Transverse colon (tissue), 4 donors: ENCODE results near the gene GLRX. TPM values are rescaled to one million over a fixed set of nuclear protein-coding genes. Genes with fewer than 3 reads are reported as not detected.
A peak's percentile ranks its signal among the peaks of the same experiment; 100 is the strongest.

Source experiments
- DNase-seq: peaks from one replicate; pipeline ENCODE4 v3.0.0-alpha.2; 2019
- H3K27ac ChIP-seq, 4 donors: fragments of 200-600 bp; sonication (generic); 2 replicates each; pipeline ENCODE4 v1.5.1; 2016 to 2018; ENCODE audit warnings: inconsistent platforms in 4 of 4
- H3K27me3 ChIP-seq: fragments of 200-600 bp; sonication (generic); 2 replicates; pipeline ENCODE4 v1.5.1; 2017; ENCODE audit warnings: inconsistent platforms
- H3K36me3 ChIP-seq, 4 donors: fragments of 200-600 bp; sonication (generic); 2 replicates each; pipeline ENCODE4 v1.5.1; 2017 to 2019; ENCODE audit warnings: inconsistent platforms in 4 of 4
- H3K4me1 ChIP-seq, 4 donors: fragments of 200-600 bp; sonication (generic); 2 replicates each; pipeline ENCODE4 v1.5.1; 2017 to 2020; ENCODE audit warnings: inconsistent platforms in 4 of 4
- H3K4me3 ChIP-seq, 4 donors: fragments of 200-600 bp; sonication (generic); 1 replicate in 1 of 4; 2 replicates in 3 of 4; pipeline versions ENCODE4 v1.5.1 to v1.6.1; 2017 to 2019; ENCODE audit warnings: inconsistent platforms in 4 of 4
- H3K9me3 ChIP-seq, 2 donors: fragments of 200-600 bp; sonication (generic); 2 replicates each; pipeline ENCODE4 v1.5.1; 2017 to 2019; ENCODE audit warnings: inconsistent platforms in 2 of 2
- EP300 ChIP-seq: sonication (generic); formaldehyde crosslinking; IDR thresholded peaks from one replicate; pipeline ENCODE4 v1.6.1; 2017; ENCODE audit warnings: antibody characterized with exemption, low read depth
- POLR2A ChIP-seq: fragments of 450-650 bp; IDR thresholded peaks from one replicate; pipeline ENCODE4 v1.6.1; 2016; ENCODE audit warnings: antibody characterized with exemption, mild to moderate bottlenecking, moderate library complexity
- POLR2AphosphoS5 ChIP-seq, 3 donors: sonication (generic); formaldehyde crosslinking; IDR thresholded peaks; one replicate each; pipeline ENCODE4 v1.6.1; 2016; ENCODE audit warnings: antibody characterized with exemption in 3 of 3
- WGBS, 2 donors: methylation state at CpG; one replicate each; pipeline ENCODE4 v1.1.5; 2018; ENCODE audit warnings: low coverage in 1 of 2; 5-methylcytosine and 5-hydroxymethylcytosine counted together
- in situ Hi-C, 4 donors: fragments of 200-750 bp; cut with MboI; loops; one replicate each; pipeline versions ENCODE4 v1.15.0 to v1.15.1; 2017; ENCODE audit warnings: low sequenced_read_pairs in 3 of 4, low pct_ligation_motif_present in 1 of 4, low pct_unique_long_range_greater_than_20kb in 1 of 4
- intact Hi-C: fragments of 100-400 bp; cut with DNase I; formaldehyde crosslinking; loops from one replicate; pipeline ENCODE4 v1.15.1; 2023; ENCODE audit warnings: low total_unique reads
- total RNA-seq, 4 donors: library from RNA; depleted of rRNA; stranded (reverse); fragments of >200 nt; gene quantifications; one replicate each; pipeline ENCODE4 v1.1.0, GENCODE V29; 2016
- TF ChIP-seq, protein P1 (sequence below), 5 experiments: fragments of 200-600 bp in 3 of 5; fragments of 450-650 bp in 2 of 5; sonication (generic) in 3 of 5; IDR thresholded peaks; 1 replicate in 2 of 5; 2 replicates in 3 of 5; pipeline ENCODE4 v1.5.1; 2016 to 2017; ENCODE audit warnings: antibody characterized with exemption in 5 of 5, inconsistent platforms in 3 of 5, mild to moderate bottlenecking in 2 of 5, moderate library complexity in 1 of 5

GLRX gene
- total RNA-seq, 4 donors from 2014 or later: 50.5 to 112 (median 64.4) TPM

DNA sequence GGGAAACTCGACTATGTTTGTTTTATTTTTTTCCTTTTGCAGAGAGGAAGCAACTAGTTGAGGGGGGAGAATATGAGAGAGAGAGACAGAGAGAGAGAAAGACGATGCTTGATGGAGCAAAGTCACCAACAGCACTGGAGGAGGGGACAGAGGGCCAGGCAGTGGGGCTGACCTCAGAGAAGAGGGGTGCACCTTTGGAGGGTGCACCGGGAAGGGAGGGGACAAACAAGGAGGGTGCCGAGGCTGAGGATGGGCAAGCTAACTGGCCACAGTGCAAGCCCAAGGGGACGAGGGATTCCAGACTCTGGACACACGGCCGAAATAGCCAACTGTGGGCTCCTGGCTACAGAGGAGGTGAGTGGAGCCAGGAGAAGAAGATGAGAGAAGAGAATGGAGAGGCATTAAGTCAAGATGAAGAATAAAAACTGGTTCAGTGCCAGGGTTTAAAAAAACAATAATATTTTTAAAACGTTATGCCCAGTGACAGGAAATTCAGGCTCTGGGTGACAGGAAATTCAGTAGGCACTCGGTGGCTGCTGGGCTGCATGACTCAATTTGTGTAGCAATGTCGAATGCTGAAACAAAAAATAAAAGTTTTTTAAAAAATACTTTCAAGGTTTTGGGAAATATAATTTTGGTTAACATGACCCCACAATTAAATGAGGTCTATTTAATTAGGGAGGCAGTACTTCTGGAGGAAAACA is 13.3 kb upstream of the GLRX start:
- no peak for TF ChIP-seq POLR2AphosphoS5 (IDR thresholded peaks at IDR 0.05)
- no peak for TF ChIP-seq POLR2A
- TF ChIP-seq, protein P1, sequence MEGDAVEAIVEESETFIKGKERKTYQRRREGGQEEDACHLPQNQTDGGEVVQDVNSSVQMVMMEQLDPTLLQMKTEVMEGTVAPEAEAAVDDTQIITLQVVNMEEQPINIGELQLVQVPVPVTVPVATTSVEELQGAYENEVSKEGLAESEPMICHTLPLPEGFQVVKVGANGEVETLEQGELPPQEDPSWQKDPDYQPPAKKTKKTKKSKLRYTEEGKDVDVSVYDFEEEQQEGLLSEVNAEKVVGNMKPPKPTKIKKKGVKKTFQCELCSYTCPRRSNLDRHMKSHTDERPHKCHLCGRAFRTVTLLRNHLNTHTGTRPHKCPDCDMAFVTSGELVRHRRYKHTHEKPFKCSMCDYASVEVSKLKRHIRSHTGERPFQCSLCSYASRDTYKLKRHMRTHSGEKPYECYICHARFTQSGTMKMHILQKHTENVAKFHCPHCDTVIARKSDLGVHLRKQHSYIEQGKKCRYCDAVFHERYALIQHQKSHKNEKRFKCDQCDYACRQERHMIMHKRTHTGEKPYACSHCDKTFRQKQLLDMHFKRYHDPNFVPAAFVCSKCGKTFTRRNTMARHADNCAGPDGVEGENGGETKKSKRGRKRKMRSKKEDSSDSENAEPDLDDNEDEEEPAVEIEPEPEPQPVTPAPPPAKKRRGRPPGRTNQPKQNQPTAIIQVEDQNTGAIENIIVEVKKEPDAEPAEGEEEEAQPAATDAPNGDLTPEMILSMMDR (IDR thresholded peaks at IDR 0.05): no peak
- TF ChIP-seq EP300: no peak
- DNase-seq: no peak

DNA sequence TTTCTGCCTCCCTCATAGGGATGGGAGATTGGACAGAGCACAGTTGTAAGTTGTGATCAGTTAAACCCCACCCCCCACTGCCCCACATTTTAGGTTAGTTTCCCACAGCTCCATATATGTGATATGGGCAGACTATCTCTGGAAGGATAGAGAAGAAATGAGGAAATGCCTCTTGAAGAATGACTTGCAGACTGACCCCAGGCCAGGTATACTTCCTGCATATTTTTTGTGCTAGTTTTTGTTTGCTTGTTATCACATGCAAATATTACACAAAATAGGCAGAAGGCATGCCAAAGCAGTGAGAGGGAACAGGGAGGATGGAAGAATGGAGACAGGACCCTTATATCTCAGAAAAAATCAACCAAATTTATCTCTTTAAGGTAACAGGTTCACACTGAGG is 10.1 kb upstream of the GLRX start:
- in situ Hi-C loops: no loop called here
- H3K4me1 ChIP-seq: peaks cover 4 to 27% (median 12%) of the 10 kb centered on the region in 4 donors
- H3K9me3 ChIP-seq: no peaks in the 10 kb centered on the region
- intact Hi-C loops: no loop called here
- no peak for TF ChIP-seq POLR2A
- TF ChIP-seq, protein P1 (IDR thresholded peaks at IDR 0.05): no peak
- no peak for TF ChIP-seq POLR2AphosphoS5 (IDR thresholded peaks at IDR 0.05)
- no peak for TF ChIP-seq EP300
- H3K27ac ChIP-seq: no peak overlapping the region
- H3K27me3 ChIP-seq: no peaks in the 10 kb centered on the region
- H3K36me3 ChIP-seq: no peaks in the 10 kb centered on the region
- H3K4me3 ChIP-seq: no peak overlapping the region
- DNase-seq: no peak

More for the DNA sequence above, 13.3 kb upstream of the GLRX start:
- Histone ChIP-seq H3K27ac (peak overlapping the region; percentile 87 to 95 (median 90)), H3K36me3 (no peaks in the 10 kb centered on the region), H3K4me3 (peak overlapping the region in 1 of 4 donors; percentile 51), H3K9me3 (no peaks in the 10 kb centered on the region), H3K4me1 (peaks cover 5 to 28% (median 13%) of the 10 kb centered on the region in 4 donors), H3K27me3 (no peaks in the 10 kb centered on the region)
- in situ Hi-C loops (no loop called here), intact Hi-C loops (no loop called here)
- WGBS, 2 donors: 44% methylated on average over 4 to 10 of the region's 10 CpGs

DNA sequence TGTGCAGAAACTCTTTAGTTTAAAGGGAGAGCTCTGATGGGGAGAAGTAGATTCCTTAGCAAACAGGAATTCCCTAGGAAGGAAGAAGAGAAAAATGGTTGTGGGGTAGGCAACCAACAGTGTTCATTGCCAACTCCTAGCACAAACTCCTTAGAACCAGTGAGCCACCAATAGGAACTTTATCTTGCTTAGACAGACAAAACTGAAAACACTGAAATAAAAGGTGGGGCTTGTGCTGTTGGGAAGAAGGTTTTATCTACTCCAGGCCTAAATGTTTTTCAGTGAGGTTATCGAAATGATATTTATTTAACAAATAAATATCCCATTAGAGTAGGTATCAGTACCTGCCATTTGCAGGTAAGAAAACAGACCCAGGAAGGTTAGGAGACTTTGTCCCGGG is 7.7 kb upstream of the GLRX start:
- Histone ChIP-seq H3K27ac (no peak overlapping the region), H3K27me3 (no peaks in the 10 kb centered on the region), H3K36me3 (no peaks in the 10 kb centered on the region), H3K9me3 (no peaks in the 10 kb centered on the region), H3K4me1 (peaks cover 0 to 36% (median 15%) of the 10 kb centered on the region in 4 donors), H3K4me3 (no peak overlapping the region)
- TF ChIP-seq POLR2AphosphoS5 (IDR thresholded peaks at IDR 0.05) (no peak), POLR2A (no peak), EP300 (no peak)
- TF ChIP-seq, protein P1 (IDR thresholded peaks at IDR 0.05): no peak
- in situ Hi-C loops (no loop called here), intact Hi-C loops (no loop called here)
- DNase-seq: no peak
- WGBS, 2 donors: 93 to 100% methylated on average over 2 of the region's 2 CpGs

DNA sequence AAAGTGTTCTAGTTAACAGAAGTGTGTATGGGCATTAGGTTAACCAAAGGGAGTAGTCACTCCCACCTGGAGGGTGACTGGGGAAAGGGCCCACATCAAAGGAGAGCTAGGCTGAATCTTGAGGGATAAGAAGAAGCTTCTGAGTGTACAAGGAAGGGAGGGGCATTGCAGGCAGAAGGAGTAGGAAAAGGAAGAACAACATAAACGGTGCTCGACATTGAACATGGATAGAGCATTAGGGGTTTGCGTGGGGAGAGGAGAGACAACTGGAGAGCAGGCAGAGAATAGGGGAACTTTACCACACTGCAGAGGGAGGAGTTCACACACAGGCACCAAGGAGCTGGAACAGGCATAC is 5.3 kb upstream of the GLRX start:
- intact Hi-C loops: no loop called here
- 60 to 70% methylated on average over 2 to 3 of the region's 3 CpGs for WGBS, 2 donors
- Histone ChIP-seq H3K4me1 (peaks cover 6 to 46% (median 32%) of the 10 kb centered on the region in 4 donors), H3K9me3 (no peaks in the 10 kb centered on the region), H3K36me3 (no peaks in the 10 kb centered on the region), H3K27ac (peak overlapping the region; percentile 49 to 79 (median 66)), H3K27me3 (no peaks in the 10 kb centered on the region), H3K4me3 (no peak overlapping the region)
- TF ChIP-seq POLR2AphosphoS5 (IDR thresholded peaks at IDR 0.05): no peak
- no peak for DNase-seq
- in situ Hi-C loops: no loop called here
